SHP77 treated with DMSO at 0.1 percent for 48 hours (cell line): ENCODE data around the gene LSM12.

Experiments
- DNase-seq: peaks from one replicate; lab custom pipeline; 2025; lab: John Stamatoyannopoulos, UW

LSM12 gene

DNA sequence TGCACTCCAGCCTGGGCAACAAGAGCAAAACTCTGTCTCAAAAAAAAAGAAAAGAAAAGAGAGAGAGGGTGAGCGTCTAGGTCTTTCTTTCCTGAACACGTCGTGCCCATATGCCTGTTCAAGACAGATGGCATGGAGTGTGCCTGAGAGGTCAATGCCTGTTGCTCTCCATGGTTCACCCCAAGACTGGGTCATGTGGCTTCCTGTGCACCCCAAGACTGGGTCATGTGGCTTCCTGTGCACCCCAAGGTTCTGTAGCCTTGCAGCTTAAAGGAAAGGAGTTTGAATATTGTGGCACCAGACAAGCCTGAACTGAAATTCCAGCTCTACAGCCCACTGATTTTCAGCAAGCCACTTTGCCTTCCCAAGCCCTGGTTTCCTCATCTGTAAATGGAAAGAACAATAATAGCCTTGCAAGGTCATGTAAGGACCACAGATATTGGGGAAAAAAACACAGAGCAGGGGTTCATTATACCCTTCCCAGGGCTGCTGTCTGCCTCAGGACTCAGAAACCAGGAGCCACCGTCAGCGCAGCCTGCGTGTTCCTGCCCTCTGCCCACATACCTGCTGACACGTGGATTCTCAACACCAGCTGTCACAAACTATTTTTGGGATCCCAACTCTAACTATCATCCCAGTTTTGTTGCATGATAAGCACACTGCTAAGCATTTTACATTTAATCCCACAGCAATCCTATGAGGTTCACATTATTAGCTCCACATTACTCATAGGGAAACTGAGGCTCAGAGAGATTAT lies 80.1 kb downstream of the LSM12 start:
- no peak for DNase-seq

DNA sequence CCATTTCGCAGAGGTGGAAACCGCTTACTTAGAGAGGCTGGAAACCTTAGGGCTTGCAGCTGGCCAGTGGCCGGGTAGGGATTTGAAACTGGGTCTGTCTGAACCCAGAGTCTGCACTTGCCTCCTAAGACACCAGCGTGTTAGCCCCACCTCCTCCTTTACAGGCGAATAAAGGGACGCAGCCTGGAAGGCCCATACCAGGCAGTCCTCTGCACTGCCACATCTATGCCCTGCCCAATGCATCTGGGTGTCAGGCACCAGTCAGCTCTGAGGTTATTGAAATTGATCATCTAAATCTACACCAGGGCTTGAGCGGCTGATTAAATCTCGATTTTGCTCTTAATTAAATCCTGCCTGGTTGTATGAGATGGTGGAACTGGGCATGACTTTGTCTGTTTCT lies 82.0 kb downstream of the LSM12 start:
- no peak for DNase-seq
